RPMI7951 (cell line): ENCODE data around the gene ATP2A3. TPM values are rescaled to one million over a fixed set of nuclear protein-coding genes. Genes with fewer than 3 reads are reported as not detected.
"Not testable (repeated sequence)": the region's sequence is repeated elsewhere in the genome, so short reads cannot be mapped to it uniquely, and the experiment has no call there.

Experiments
- DNase-seq: peaks from one replicate; pipeline ENCODE4 v3.0.0-alpha.2; 2012; ENCODE audit warnings: low read depth
- total RNA-seq: library from RNA; depleted of rRNA; stranded (reverse); fragments of >200 nt; shearing (Covaris generic); gene quantifications from 2 replicates; pipeline ENCODE4 v1.2.3, GENCODE V29; 2014

The ATP2A3 gene
- total RNA-seq, 1 experiment from 2014 or later = 0.96 TPM

DNA sequence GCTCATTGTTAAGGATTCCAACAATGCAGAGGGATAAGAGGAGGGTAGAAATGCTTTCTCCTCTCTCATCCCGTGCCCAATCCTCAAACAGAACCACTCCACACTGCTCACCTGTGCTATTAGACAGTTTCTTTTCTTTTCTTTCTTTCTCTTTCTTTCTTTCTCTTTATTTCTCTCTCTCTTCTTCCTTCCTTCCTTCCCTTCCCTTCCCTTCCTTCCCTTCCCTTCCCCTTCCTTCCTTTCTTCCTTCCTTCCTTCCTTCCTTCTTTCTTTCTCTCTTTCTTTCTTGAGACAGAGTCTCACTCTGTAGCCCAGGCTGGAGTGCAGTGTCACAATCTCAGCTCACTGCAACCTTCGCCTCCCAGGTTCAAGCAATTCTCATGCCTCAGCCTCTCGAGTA lies 27.5 kb upstream of the ATP2A3 start:
- not testable (repeated sequence) for DNase-seq

DNA sequence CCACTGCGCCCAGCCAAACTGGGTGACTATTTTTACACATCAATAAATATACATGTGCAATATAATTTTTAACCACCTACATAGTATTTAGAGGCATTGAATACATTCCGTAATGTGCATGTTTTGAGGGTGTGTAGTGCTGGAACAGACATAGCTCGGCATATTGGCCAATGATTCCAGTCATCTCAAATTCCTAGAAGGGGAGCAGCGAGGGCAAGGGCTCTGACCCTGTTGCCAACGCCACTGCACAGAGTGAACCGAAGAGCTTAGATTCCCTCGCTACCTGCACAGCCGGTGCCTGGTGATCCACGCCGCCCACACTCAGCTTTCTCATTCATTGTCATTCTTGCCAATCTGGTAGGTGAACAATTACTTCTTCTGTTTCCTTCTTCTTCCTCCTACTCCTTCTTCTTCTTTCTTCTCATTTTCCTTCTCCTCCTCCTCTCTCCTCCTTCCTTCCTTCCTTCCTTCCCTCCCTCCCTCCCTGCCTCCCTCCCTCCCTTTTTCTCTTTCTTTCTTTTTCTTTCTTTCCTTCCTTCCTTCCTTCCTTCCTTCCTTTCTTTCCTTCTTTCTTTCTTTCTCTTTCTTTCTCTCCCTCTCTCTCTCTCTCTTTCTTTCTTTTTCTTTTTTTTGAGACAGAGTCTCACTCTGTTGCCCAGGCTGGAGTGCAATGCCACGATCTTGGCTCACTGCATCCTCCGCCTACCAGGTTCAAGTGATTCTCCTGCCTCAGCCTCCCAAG lies 26.3 kb upstream of the ATP2A3 start:
- no peak for DNase-seq

DNA sequence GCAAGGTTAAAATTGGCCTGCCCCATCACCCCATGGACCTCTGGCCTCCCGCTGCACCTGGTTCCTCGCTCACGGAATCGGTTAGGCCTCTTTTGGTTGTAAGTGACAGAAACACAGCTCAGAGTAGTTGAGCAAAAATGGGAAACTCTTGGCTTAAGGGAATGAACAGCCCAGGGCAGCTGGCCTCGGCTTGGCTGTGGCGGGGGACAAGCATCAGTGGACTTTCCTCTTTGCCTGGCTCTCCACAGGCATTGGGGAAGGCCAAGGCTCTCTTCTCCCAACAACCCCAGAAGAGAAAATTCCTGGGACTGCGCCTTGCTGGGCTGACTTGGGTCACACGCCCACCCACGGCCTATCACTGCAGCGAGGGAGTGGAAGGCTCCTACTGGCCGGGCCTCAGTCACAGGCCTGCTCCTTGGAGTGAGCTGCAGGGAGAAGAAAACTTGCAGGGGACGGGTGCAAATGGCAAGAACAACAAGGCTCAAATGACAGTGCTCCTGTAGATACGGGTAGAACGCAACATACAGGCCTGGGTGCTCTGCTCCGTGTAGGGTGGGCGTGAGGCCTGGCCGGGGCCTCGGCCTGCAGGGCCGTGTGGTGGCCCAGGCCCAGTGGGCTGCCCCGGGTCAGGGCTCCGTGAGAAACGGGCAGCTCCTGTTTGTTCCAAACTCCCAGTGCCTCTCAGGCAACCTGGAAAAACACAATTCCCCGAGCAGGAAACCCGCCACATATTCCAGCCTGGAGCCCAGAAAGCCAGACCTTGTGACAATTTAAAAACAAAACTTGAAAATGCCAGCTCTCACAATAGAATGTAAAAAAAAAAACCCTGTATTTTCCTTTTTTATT lies 25.0 kb upstream of the ATP2A3 start:
- no peak for DNase-seq

DNA sequence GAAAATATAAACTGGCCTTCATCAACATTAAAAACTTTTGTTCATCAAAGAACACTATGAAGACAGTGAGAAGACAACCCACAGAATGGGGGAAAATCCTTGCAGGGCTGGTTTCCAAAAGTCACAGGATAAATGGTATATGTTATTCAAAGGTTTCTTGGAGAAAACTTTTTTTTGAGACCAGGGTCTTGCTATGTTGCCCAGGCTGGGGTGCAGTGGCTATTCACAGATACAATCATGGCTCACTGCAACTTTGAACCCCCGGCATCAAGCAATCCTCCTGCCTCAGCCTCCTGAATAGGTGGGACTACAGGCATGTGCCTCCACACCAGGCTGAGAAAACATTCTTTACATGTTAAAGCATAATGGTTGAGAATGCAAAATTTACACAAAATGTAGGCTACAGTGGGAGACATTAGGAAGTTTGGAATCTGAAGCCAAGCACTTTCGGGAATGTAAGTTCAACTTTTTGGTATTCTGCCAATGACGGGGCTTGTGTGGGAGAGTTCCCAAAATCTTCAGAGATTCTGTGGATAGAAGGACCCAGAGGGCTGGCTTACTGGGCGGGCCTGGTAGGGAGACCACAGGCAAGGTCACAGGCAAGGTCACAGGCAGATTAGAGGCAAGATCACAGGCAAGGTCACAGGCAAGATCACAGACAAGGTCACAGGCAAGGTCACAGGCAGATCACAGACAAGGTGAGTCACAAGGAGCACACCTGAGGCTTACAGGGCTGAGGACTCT lies 24.2 kb upstream of the ATP2A3 start:
- no peak for DNase-seq

DNA sequence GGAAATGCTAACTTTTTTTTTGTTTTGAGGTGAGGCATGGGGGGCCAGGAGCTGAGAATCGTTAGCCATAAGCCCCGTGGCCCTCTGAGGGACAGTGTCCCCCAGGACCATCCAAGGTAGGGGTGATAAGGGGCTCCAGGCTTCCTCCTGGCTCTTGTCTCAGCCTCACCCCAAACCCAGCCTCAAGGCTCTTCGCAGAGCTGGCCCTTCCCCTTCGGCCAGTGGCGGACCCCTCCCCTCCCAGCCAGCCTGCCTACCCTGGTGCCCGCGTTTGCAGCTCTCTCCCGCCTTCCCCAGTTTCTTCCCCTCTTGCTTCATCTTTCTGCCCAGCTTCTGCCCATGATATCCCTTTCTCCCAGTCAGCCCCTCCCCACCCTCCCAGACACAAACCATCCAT lies 22.7 kb upstream of the ATP2A3 start:
- DNase-seq = no peak

DNA sequence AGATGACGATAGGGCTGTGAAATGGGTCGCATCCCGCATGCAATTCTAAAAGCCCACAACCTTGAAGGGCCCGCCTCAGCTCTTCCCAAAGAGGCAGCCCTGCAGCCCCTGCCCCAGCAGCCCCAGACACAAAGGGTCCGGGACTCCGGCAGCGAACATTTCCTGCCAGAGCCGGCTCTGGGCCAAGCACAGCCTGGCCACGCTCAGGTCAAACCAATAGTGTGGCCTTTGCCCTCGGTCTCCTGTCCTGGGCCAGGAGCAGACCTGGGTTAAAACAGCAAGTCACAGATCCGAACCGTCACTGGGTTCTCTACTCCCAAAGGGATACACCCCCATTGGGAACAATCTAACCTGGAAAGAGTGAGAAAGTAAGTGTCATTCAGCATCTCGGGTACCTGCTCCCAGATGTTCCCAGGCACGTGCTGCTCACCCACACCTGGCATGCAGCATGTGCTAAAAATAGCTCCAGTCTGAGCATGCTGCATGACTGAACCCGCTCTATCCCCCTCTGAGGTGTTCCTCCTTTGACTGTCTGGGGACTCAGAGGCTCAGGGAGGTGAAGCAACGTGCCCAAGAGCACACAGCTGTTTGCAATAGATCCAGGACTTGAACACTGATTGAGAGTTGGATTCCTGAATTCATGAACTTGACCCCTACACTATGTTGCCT lies 22.2 kb upstream of the ATP2A3 start:
- no peak for DNase-seq

DNA sequence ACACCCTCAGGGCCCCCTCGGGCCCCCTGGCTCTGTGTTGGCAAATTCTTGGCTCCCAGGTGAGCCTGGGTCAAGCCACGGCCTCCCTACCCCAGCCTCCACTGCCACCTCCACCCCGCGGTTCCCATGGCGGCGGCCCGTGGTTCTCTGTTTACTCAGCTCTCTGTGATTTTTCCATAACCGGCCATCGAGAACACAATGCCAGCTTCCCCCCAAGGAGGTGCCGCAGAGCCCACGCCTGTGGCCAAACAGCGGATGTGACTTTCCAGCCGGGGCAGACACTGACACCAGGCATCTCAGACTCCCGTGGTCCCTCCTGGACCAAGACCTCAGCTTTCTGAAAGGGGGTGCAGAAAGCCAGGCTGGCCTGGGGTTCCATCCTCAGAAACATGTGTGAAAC lies 21.6 kb upstream of the ATP2A3 start:
- DNase-seq = no peak

DNA sequence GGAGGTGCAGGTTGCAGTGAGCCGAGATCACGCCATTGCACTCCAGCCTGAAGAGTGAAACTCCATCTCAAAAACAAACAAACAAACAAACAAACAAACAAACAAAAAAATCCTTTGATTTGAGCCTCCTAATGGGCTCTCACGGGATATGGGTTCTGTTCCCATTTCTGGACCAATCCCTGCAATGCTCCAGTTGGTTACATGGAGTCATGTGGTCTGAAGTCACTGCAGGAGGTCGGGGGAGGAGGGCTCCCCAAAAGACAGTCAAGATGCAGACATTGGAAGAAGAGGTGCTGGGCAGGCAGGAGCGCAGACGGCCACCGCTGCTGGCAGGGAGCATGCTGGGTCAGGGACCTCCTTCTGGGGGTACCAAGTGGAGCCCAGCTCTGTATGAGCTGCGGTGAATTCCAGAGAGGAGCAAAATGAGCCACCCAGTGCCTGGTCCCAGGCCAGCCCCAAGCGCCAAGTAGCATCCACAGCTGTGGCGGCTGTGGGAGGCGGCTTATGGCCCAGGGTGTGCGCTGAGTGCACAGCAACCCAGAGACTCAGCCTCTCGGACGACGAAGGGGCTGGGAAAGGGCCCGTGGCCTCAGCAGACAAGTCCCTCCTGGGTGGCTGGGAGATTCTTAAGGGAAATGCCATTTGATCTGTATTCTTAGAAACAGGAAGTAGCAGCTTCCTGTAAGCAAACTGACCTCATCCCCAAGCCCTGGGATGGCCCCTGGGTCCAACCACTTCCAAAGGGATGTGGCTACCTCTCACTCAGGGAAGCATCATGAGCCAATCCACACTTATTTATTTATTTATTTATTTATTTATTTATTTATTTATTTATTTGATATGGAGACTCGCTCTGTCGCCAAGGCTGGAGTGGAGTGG lies 19.6 kb upstream of the ATP2A3 start:
- DNase-seq = peak; percentile 11

DNA sequence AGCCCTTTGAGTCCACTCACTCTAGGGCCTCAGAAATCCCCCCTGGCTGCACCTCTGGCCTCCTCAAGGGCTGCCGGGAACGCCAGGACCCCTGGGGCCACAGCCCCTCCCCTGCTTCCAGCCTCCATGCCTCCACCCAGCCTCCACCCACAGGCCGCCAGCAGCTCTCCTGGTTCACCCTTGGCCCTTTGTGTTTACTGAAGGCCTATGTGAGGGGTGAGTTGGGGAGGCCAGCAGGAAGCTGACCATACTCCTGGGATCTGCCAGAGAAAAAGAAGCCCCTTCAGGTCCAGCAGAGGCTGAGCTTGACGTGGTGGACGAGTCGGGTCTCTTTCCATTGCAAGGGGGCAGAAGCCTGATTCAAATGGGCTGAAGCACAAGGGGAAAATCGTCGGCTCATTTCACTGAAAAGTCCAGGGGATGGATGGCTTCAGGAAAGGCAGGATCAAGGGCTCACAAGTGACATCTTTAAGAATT lies 18.3 kb upstream of the ATP2A3 start:
- DNase-seq = no peak

DNA sequence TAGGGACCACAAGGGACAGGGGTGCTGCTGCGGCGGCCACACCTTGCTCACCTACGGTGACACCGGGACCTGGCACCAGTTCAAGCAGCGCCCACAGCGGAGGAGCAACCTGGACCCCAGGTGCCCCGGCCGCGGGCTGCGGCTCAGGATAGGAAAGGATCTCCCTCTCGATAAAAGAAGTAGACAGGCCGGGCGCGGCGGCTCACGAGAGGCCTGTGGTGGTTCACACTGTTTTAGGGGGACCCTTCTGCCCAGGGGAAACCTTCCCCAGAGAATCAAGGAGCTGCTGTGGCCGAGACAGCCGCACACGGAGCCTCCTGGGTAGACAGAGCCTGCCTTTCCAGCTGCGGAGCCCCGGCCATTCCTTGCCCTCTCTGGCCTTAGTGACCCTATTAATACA lies 17.9 kb upstream of the ATP2A3 start:
- no peak for DNase-seq

DNA sequence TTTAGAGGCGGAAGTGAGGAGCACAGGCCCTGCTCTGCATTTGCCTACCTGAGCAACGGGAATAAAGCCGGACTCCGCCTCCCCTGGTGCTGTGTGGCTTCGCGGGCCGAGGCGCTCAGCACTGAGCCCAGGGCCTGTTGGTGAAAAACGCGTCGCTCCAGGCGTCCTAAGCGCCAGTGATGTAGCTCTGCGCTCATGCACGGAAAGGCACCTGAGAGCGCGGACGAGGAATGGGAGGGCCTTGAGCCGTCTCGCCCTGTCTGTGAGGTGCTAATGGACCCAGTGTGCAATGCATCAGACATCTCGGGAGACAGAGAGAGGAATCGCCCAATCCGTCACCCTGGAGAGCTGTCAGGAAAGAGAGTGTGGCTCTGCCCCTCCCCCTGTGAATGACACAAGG lies 17.2 kb upstream of the ATP2A3 start:
- no peak for DNase-seq

DNA sequence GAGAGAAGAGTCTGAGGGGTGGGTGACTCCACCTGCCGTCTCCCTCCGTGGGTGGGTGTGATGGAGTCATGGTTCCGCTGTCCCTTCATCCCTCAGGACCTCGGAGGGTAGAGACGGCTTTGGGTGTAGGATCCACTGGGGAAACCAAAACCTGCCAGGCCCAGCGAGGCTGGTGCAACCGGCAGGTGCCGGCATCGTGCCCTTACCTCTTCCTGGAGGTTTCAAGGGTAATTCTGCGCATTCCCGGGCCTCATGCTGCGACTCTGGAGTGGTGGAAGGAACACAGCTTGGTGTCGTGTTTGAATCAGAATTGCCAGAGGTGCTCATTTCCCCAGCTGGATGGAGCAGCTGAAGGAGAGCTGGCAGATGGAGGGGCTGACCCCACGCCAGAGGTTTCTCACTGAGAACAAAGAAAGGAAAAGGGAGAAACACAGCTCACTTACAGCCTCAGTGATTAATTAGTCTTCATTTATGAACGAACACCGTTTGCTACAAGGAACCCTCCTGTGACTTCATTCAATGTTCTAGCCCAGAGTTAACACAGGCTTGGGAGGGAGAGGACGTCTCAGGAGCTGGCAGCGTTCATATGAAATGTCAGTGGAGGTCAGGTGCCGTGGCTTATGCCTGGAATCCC lies 16.3 kb upstream of the ATP2A3 start:
- no peak for DNase-seq

DNA sequence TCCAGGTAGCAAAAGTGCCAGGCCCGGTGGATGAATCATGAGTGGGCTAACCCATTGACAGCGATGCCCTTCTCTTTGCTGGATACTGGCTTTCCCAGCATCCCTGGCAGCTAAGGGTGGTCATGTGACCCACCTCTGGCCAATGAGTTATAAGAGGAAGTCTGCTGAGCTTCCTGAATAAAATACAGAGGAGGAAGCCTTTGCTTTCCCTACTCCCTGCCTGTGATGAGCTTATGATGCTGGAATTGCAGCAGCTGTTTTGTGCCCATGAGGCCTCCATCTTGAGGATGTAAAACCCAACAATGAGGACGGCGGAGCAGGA lies 15.0 kb upstream of the ATP2A3 start:
- no peak for DNase-seq

DNA sequence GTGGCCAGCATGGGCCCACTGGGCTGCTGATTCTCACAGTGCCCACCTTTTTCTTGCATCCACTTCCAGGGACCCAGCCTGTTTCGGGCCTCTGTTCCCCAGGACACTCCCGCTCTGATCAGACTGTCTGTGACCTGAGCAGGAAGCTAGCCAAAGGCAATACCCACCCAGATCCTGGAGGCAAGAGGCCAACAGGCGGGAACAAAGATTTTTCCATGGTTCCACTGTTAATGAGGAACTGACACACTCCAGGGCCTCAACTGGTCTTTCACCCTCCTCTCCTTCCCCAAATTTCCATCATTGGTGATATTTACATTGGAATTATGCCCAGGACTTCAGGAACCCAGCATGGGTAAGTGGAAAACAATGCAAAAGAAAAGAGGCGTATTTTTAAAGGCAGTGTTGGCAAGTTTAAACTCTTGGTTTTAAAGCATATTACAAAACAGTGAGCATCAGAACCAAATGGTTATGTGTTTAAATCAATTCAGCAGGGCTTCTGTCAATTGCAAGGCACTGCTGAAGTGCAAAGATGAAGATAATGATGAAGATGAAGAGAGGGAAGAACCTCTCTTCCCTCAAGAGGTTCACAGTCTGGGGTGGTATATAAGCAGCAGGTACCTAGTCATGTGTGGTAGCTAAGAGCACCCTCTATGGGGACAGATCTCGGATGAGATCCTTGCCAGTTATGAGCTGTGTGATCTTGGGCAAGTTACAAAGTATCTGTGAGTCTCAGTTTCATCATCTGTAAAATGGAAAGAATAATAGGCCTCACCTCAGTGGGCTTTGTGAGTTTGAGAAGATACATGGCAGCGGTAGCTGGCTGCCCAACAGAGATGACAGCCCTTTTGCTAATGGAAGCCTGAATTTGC lies 14.4 kb upstream of the ATP2A3 start:
- DNase-seq = peak; percentile 13

DNA sequence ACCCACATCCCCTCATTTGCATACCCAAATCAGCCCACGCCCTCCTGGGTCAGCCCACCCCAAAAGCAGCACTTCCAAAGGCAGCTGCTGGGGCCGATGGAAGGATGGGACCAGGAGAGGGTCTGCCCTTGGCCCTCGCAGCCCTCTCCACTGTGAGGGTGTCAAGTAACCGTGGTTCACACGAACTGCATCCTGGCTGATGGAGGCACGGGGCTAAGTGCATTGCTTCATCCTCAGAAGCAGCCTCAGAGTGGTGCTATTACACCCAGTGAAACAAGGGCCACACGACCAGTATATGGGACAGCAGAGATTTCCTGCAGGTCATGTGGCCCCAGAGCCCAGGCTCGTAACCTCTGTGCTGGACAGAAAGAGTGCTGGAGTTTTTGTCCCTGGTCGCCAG lies 13.2 kb upstream of the ATP2A3 start:
- no peak for DNase-seq

DNA sequence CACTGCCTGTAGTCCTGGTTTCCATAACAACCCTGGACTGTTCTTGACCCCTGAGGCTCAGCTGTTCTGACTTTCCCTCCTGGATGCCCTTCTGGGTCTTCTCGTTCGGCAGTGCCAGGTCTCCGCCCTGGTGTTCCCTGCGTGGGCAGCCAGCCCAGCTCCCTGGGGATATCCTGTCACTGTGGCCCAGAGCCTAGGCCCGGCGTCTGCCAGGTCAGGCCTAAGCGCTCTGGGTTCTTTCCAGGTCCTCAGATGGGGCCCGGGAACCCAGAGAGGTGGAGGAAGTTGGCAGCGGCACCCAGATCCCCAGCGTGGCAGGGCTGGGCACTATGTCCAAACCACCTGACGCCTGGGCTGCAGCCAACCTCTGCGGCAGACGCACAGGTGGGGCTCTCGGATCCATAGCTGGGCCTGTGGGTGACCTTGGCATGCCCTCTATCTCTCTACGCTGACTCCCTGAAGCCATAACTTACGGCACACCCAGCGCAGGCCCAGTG lies 12.5 kb upstream of the ATP2A3 start:
- no peak for DNase-seq

DNA sequence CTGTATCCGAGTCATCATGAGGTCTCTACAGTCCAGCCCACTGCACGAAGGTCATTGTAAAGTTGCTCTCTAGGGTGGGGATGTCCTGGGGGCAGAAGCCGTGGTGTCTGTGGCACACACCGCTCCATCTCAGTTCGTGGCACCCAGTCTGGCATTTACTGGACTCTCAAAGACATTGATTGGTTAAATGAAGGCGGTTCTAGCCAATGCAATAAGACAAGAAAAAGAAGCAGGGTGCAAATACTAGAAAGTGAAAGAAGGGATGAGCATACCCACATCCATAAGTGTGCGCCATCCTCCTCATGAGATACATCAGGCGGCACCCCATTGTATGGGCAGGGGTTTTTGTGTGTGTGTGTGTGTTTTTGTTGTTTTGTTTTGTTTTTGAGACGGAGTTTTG lies 10.7 kb upstream of the ATP2A3 start:
- no peak for DNase-seq

DNA sequence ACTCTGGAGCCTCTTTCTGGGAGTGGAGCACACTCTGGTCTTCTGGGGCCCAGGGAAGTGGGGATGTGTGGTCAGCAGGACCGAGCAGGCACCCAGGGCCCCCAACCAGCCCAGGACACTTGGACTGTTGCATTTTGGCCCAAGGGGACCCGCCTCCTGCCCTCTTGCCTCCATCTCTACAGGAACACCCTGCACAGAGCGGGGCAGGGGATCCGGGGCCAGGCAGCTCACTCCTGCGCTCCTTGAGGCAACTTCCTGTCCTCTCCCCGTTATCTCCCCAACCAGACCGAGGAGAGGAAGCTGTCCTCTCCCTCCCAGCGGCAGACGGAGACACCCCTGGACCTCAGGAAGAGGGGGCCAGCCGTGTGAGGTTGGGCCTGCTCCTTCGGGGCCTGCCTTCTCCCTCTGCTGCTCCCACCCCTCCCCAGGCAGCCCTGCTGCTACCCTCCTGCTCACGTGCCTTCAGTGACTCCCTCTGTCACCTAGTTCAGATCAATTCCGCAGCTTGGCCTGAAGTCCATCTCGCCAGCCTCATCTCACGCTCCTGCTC lies 10.0 kb upstream of the ATP2A3 start:
- no peak for DNase-seq

DNA sequence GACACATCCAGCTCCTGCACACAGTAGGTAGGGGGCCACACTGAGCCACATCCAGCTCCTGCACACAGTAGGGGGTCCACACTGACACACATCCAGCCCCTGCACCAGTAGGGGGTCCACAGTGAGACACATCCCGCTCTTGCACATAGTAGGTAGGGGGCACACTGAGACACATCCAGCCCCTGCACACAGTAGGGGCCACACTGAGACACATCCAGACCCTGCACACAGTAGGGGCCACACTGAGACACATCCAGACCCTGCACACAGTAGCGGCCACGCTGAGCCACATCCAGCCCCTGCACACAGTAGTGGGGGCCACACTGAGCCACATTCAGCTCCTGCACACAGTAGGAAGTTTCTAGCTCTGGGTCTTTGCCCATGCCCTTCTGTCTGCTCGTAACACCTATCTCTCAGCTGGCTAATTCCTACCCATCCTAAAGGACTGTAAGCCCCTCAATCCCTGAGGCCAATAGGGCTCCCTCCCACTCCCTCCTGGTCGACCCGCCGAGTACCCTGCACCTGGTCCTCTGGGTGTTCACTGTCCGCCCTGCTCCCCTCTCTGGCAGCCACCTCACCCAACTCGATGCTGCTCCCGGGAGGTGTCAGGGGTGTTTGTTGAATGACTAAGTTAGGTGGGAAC lies 9.4 kb upstream of the ATP2A3 start:
- no peak for DNase-seq
